Activated gamma-delta T cell (primary cell): ENCODE measurements around the gene CACNG4.

ENCODE experiments used
- DNase-seq: peaks from one replicate; lab custom pipeline; 2025; lab: John Stamatoyannopoulos, UW

The CACNG4 gene

DNA sequence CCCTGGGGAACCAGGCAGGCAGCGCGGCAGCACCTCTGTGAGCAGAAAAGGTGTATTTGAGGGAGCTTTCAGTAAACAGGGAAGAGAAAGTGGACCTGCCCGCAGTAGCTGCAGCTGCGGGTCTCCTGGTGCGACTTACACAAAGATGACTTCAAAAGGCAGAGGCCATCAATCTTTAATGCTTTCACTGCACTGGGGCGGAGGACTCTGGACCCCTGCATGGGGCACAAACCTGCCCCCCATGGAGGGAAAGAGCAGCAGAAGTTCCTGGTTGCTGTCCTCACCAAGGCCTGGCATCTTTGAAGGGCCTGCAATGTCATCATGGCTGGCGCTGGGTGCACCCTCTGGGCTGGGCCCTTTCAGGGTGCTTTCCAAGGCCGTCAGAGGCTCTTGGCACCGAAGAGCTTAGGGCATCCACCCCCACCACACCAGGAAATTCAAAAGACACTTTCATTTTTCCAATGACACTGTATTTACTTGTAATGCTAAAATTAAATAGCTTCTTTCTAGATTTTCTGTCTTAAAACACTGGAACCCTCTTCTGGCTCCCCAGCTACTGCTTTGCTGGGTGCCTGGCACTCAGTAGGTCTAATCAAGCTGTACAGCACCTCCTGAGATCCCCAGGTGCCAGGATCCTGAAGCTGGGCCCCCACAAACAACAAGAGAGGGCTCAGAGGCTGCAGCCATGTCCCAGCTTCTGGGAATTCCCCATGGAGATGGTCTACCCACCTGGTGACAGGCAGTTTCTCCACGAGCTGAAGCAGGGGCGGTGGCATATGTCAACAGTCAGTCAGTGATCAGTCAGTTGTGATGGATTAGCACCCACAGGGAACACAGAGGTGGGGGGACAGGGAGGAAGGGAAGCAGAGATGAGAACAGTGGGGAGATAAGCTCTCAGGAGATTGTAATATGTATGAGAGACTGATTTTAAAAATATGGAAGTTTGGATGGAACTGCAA, 77.7 kb downstream of the CACNG4 start:
- DNase-seq = no peak

DNA sequence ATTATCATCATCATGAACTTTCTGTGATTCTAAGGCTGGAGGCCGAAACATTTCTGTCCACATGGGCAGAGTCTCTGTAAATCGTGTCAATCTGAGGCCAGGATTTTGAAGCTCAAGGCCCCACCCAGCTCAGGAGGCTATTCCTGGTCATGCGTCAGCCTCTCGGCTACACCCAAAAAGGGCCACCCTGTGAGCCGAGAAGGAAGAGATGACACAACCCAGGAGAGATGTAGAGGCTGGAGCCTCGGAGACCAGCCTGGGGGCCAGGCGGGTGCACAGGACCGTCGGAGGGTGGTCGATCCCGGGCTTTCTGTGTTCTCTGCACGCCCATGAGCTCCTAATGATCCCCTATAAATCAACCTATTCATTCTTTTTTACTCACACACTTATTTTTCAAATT, 78.8 kb downstream of the CACNG4 start:
- no peak for DNase-seq

DNA sequence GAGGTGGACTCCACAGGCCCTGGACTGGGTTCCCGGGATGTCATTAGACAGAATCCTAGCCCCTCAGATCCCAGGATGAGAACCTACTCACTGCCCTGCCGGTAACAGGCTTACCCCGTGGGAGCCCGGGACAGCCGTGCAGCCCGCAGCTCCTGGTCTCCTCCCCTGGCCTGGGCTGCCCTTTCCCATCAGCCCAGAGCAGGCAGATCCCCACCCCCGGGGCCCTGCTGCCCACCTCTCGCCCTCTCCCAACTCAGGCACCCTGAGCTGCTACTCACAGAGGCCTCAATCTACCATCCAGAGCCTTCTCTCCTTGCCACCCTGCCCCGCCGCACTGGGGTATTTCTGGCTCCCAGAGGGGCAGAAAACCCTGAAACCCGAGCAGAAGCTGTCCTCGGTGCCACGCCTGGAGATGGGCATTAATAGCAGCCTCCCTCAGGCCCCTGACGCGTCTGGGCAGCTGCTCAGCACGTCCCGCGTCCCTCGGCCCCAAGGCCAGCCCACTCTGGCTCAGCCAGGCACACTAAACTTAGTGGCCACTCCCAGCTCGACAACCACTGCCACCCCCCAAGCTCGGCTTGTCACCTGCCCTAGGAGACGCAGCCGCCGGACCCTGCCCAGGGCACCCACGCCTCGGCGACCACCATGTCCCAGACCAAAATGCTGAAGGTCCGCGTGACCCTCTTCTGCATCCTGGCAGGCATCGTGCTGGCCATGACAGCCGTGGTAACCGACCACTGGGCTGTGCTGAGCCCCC, 79.7 kb downstream of the CACNG4 start, which contains the start of gene CACNG1:
Gene CACNG1 (plus strand): TSS at position 539 of the 757 bp plus-strand sequence. CDS start 107 bp downstream, at position 646.
- DNase-seq = no peak

DNA sequence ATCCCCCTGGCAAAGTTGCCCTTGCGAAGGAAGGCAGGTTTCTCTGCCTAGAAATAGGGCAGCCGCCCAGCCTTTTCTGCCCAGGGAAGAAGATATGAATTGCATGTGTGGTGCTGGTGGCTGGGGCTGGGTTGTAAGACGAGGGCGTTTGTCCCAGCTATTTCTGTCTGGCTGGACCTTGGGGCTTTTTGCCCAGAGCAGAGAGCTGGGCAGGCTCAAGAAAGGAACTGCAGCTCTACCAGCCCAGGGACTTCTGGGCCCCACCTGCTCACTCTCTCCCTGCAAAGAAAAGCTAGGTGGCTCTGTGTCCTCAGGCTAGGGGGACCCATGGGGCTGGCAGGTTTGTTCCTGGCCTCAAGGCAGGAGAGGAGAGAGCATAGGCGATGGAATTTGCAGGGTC, 80.4 kb downstream of the CACNG4 start:
- DNase-seq = no peak

DNA sequence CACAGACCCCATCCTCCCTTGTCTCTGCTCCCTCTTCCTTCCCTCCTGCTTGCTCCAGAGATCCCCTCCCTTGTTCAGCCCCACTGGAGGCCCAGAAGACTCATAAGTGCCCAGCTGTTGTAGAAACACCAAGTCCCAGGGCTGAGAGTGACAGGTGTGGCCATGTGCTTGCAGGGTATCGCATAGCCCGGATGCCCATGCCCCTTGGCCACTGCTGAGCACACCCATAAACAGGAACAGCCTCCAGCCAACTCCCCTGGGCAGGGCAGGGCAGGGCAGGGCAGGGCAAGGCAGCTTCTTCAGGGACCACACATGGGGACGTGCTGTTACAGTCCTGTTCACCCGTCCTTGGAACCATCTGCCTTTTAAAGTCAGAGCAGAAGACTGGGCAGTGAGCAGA, 81.9 kb downstream of the CACNG4 start:
- no peak for DNase-seq

DNA sequence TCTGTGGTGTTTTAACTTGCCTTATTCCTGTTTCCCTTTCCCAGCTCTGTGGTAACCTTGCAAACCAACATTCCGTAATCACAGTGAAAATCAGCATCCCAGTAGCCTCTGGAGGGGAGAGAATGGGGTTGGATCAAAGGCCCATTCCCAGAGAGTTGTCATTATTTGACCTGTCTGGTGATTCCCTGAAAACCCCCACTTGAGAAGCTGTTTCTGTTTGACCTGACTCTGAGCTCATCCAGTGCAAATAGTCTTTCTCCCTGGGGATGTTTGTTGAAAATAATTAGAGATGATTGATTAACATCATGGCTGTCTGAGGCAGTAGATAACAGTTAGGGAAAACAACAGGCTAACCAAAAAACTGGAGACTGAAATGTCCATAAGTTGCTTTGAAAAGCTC, 82.9 kb downstream of the CACNG4 start:
- DNase-seq = no peak

DNA sequence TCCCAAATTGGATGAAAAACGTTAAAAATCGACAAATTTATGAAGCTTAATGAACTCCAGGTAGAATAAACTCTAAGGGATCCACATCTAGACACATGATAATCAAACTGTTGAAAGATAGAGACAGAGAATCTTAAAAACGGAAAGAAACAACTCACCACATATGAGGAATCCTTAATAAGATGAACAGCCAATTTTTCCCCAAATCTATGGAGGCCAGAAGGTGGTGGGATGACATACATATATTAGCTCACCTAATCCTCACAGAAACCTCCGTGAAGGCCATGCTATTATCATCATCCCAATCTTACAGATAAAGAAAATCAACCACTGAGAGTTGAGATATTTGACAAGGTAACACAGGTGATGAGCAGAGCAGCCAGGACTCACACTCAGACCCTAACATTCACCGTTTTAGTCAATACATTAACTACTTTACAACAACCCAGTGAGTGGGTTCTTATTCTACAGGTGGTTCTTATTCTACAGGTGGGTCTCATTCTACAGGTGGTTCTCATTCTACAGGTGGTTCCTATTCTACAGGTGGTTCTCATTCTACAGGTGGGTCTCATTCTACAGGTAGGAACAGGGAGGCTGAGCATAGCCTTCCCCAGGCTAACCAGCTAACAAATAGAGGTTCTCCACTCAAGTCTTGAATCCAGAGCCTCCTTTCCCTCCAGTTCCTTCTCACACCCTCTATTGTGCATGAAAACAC, 84.7 kb downstream of the CACNG4 start:
- no peak for DNase-seq

DNA sequence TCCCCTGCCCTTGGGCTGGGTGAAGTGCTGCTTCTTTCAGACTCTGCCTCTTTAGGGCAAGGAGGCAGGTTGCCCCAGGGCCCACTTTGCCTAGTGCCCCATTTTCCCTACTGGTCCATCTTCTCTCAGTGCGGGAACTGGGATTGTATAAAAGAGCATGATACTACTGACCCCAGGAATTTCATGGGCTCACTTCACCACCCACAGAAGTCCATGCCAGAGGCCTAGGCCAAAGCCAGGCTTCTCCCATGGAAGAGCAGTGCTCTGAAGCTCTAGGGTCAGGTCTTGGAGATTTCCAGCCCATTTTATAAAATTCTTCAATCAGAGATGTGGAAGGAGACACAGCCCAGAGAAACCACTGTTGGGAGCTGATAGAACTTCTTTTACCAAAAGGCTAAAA, 85.6 kb downstream of the CACNG4 start:
- no peak for DNase-seq

DNA sequence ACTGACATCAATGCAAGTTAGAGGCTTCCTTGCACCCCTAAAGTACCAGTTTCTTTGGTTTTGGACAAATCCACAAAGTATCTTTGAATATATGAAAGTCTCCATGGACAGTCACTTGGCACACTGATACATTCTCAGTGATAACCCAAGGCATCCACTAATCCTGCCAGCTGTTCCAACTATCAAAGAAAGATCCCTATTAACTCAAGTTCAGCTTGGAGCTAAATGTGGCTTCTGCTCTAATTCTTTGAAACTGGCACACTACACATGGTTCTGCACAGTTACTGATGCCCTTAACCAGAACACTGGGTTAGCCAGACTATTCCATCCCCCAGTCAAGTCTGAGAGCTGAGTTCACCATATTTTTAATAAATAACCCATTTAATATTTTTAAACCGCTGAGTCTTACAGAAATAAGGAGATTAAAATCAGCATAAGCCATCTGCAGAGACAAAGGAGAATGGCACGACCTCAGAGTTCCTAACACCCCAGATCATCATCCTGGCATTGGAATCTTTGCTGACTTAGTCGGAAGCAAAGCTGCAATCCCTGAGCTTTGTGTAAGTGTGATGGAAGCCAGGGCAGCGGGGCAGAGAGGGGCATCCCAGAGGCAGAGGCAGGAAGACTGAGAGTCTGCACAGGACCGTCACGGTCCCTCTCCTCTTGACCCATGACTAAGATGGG, 86.1 kb downstream of the CACNG4 start:
- DNase-seq = no peak

DNA sequence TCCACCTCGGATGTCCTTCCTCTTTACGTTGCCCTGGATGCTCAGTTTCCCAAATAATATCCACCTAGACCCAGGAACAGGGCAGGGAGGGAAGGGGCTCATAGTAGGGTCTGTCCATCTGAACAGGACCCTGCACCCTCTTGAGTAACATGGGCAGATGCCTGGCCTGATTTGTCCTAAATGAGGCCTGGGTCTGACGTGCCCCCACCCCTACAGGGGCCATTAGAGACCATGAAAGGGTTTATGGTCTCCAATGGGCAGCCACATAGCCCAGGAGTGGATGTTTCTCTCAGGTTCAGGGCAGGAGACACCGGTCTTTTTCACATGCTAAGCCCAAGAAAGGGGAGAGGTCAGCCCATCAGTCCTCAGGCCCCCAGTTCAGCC, 86.6 kb downstream of the CACNG4 start:
- no peak for DNase-seq

DNA sequence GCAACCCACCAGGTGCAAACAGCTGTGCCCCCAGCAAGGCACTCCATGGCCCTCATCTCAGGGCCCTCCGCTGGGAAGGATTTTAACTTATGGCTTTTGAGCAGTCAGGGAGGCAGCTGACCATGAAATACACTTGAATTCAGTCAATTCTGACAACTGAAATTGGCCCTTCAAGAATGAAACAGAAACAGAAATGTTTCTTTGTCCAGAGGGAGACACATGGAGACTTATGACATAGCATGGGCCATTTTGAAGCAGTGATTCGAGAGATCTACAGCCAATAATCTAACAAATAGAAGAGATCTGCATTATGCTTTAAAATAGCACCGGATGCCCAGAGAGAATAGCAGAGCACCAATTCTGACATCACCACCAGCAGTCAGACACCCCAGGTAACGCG, 87.3 kb downstream of the CACNG4 start:
- DNase-seq = no peak

DNA sequence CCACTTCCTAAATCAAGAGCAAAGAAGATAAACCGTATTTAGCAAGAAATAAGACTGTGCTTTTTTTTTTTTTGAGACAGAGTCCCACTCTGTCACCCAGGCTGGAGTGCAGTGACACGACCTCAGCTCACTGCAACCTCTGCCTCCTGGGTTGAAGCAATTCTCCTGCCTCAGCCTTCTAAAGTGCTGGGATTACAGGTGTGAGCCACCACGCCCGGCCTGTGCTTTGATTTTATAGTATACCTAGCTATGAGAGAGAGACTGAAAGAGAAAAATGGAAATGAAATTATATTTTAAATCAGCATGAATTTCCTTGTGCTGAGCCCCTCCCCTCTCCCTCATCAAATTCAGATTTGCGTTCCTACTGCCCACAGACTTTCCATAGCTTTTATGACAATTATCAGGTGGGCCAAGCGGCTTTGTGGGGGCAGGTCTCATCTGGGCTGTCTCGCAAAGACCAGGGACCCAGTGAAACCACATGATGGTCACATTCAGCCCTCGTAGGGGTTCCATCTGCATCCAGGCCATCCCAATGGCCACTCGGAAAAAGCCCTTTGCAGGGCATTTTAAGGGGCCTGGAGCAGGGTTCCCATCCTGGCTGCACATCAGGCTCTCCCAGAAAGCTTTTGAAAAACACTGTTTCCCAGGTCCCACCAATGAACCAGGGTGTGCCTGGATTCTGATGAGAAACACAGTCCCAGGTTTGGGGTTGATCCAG, 88.4 kb downstream of the CACNG4 start:
- no peak for DNase-seq

DNA sequence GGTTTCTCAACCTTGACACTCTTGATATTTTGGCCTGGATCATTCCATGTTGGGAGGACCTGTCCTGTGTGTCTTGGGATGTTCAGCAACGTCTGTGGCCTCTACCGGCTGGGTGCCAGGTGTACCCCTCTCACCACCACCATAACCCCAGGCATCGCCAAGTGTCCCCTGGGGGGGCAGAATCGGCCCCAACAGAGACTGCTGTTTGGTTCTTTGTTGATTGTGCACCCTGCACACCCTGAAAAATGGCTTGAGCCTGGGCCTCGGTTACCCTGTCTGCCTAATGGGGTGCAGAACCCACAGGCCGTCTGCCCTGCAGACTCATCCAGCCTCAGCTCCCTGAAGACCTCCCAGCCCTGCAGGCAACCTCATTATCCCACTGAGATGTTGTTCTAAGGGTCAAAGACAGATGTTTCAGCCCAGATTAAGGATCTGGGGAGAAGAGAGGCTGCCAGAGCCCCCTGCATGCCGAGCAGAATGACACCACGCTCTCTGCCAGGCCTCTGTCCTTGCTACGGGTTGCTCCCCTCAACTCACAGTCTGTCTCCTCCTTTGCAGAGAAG, 89.0 kb downstream of the CACNG4 start:
- no peak for DNase-seq

DNA sequence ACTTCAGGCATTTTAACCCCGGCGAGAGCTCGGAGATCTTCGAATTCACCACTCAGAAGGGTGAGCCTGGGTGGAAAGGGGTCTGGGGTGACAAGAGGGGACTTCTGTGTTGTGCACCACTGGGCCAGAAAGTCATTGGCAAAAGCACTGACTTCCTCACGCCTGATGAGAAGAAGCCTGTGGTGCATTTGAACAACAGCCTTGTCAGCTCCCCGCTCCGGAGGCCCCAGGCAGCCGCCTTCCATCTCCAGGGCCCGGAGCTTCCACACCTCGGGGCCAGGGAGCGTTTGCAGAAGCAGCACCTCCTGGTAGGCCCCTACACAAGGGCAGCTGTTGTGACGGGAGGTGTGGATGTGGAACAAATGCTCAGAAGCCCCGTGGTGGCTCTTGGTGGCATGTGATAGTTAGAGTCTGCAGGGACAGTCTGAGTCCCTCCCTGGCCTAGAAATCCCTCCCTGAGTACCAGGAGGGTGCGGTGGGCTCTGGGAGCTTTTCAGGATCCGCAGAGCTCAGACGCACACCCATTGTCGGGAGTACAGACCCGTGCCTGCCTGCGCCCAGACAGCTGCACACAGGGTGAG, 89.6 kb downstream of the CACNG4 start:
- DNase-seq = no peak

DNA sequence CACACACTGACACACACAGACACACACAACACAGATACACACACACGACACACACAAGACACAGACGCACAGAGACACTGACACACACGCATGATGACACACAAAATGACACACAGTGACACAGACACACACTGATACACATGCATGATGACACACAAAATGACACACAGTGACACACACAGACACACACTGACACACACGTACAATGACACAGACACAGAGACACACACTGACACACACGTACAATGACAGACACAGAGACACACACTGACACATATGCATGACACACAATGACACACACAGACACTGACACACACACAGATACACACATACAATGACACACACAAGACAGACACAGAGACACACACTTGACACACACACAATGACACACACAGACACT, 90.1 kb downstream of the CACNG4 start:
- no peak for DNase-seq

DNA sequence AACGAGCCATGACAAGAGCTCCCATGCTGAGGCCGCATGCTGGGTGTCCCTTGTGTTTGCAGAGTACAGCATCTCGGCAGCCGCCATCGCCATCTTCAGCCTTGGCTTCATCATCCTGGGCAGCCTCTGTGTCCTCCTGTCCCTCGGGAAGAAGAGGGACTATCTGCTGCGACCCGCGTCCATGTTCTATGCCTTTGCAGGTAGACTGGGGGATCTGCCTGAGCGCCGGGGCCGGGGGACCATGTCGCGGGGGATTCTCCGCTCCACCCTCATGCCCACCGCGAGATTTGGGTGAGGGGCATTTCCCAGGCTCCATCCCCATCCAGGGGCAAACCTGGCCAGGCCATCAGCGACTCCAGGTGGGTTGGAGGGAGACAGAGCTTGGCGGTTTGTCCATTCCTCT, 90.5 kb downstream of the CACNG4 start:
- no peak for DNase-seq

DNA sequence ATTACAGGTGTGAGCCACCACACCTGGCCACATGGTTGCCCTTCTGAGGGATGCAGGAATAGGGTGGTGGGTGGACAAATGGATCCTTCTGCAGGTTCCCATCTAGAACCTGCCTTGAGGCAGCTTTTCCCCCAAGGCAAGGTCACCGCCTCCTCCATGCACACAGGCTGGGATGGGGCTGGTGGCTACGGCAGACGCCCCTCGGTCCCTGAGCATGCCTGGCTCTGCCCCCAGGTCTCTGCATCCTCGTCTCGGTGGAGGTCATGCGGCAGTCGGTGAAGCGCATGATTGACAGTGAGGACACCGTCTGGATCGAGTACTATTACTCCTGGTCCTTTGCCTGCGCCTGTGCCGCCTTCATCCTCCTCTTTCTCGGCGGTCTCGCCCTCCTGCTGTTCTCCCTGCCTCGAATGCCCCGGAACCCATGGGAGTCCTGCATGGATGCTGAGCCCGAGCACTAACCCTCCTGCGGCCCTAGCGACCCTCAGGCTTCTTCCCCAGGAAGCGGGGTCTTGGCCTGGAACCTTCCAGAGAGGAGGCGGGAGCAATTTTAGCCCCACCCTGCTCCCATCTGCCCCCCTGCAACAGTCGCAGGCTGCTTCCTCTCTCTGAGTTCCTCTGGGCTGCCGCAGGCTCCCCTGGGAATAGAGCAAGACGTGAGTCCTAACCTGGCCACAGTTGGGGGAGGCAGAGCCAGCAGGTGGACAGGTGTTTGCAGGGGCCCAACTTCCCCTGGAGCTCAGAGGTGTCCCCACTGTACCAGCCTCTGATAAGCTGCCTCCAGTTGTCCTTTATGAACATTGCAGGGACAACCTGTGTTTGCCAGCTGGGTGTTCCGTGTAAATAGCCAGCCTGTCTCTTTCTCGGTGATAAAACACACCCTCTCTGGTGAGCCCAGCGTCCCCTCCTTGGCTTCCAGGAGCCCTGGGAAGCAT, 91.6 kb downstream of the CACNG4 start:
- no peak for DNase-seq

DNA sequence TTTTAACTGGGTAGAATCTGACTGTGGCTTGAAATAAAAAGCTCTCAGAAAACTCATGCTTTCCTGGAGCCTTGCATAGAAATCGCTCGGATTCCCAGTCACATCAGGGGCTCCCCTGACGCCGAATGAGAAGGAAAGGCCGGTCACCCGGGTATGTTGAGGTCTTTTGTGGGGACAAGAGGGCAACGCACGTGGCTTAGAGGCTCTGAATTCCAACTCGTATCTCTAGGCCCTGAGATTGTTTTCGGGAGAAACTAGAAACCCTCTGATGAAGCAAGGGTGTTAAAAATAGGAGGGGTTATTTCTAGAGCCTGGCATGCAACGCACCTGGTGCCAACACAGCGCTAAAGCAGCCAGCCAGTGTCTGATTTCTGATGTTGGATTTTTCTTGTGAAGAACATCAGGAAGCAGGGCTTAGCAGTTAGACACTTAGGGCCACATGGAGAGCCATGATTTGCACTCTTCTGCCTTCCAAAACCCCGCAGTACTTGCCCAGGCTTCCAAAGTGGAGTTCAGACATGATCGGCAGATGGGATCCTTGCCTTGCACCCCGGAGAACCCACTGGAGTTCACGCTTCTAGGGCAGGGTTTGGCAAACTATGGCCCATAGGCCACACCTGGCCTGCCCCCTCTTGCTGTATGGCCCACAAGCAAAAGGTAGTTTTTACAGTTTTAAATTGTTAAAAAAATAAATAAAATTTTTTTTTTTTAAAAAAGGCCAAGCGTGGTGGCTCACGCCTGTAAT, 92.4 kb downstream of the CACNG4 start:
- DNase-seq = no peak

DNA sequence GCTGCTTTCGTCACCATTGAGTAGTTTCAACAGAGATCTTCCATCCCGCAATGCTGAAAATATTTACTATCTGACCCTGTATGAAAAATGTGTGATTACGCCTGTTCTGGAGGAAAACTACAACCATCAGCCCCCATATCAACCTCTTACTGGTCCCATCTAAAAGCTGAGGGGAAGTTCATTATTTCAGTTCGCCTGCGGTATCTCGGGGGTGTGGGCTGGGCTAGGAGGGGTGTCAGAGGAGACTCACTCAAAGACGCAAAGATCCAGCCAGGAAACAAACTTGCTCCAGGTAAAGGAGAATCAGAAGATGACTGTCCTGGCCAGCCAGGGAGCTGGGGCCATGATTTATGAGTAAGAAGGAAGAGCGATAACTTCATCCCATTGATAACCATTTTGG, 93.5 kb downstream of the CACNG4 start:
- DNase-seq = no peak
